ENCODE measurements around the gene SMARCA2.

DNA sequence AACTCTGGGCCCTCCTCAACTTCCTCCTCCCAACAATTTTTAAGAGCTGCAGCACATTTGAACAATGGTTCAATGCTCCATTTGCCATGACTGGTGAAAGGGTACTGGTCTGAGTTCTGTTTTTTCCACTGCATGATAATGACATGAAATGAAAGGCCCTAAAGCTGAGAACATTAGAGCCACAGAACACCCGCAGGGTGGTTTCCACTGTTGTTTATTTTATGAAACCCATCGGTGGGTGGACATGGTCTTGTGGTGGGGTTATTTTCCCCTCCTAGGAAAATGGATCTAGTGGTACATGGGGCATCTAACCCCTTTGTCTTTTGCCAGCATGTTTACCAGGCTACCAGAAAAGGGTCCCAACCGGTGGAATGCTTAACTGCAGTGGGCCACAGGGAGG is 71.8 kb downstream of the SMARCA2 start:
- TF ChIP-seq, protein P1, sequence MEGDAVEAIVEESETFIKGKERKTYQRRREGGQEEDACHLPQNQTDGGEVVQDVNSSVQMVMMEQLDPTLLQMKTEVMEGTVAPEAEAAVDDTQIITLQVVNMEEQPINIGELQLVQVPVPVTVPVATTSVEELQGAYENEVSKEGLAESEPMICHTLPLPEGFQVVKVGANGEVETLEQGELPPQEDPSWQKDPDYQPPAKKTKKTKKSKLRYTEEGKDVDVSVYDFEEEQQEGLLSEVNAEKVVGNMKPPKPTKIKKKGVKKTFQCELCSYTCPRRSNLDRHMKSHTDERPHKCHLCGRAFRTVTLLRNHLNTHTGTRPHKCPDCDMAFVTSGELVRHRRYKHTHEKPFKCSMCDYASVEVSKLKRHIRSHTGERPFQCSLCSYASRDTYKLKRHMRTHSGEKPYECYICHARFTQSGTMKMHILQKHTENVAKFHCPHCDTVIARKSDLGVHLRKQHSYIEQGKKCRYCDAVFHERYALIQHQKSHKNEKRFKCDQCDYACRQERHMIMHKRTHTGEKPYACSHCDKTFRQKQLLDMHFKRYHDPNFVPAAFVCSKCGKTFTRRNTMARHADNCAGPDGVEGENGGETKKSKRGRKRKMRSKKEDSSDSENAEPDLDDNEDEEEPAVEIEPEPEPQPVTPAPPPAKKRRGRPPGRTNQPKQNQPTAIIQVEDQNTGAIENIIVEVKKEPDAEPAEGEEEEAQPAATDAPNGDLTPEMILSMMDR (IDR thresholded peaks at IDR 0.05; ENCODE audit: insufficient read depth, low read length, poor library complexity, severe bottlenecking), result no peak
- TF ChIP-seq EZH2phosphoT487 (conservative IDR thresholded peaks at IDR 0.05; ENCODE audit: low read length), result no peak

Data from SU-DHL-6 (cell line).